ENCODE data around the gene RNU4-1. TPM values are rescaled to one million over a fixed set of nuclear protein-coding genes. Genes with fewer than 3 reads are reported as not detected.

RNU4-1 gene
- total and polyA plus RNA-seq, 2 donors from 2014 or later, result 3,016 TPM; not detected in 1

- Histone ChIP-seq H3K36me3 (ENCODE audit: control insufficient read depth in 2 of 3, insufficient read depth in 3 of 3, low read length in 3 of 3) (no peaks in the 10 kb centered on the region), H3K9me3 (ENCODE audit: control insufficient read depth in 2 of 3, insufficient read depth in 1 of 3, low read length in 3 of 3) (no peaks in the 10 kb centered on the region), H3K4me1 (ENCODE audit: control insufficient read depth in 2 of 3, insufficient read depth in 2 of 3, low read depth in 1 of 3, low read length in 3 of 3) (peaks cover 7 to 37% (median 37%) of the 10 kb centered on the region in 3 donors), H3K27me3 (ENCODE audit: control insufficient read depth, insufficient read depth, low read length) (no peaks in the 10 kb centered on the region), H3K9ac (ENCODE audit: low read length in 3 of 3) (peak overlapping the region; percentile 9 to 93 (median 90)), H3K4me3 (ENCODE audit: low read length in 3 of 3) (peak overlapping the region; percentile 56 to 85 (median 80)), H3K27ac (ENCODE audit: low read depth in 2 of 2, low read length in 2 of 2) (peak overlapping the region; percentile 92 to 96)
- DNase-seq (peak in 1 of 5 donors; percentile 80), FAIRE-seq (no peak)
- TF ChIP-seq CTCF (IDR thresholded peaks at IDR 0.05; ENCODE audit: borderline replicate concordance, extremely low read depth, insufficient read depth), result no peak
- intact Hi-C loops (cut with DNase I), result loop anchor here (5.0 kb wide), 1 partner anchor 38 kb away; no protein-coding TSS in a partner anchor
Observed at GRCh38 chr12:120264904-120265472, 28.0 kb downstream of the RNU4-1 start.

DNA sequence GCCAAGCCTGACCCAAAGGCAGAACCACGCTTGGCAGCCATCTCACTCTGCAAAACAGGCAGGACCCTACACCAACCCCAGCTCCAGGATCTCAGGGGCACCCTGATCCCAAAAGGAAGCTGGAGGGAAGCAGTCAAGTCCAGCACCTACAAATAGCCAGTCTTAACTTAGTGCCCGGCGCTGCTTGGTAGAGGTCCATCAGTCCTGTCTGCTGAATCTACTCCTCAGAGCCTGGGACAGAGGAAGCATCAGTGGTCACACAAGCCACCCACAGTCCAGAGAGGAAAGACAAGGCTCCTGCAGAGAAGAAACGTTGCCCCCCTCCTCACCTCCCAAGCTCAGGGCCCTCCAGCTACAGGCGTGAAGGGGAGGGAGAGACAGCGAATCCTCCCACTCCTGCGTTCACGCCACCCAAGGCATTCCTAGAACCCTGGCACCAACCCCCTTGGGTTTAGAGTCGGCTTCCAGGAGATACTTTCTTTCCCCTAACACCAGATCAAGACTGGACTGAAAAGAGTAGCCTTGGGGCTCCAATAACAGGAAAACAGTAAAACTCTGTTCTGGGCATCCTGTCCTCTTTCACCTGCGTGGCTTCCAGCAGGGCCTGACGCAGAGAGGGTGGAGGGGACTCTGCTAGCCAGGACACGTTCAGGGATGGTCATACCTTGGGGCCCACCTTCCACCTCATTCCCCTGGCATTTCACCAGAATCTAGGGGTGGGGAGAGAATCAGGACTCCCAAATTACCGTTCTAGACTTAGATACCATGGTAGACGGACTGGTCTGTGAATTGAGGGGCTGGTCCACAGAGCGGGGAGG is 28.7 kb downstream of the RNU4-1 start:
- peak overlapping the region; percentile 9 to 93 (median 90) for H3K9ac ChIP-seq (ENCODE audit: low read length in 3 of 3)
- H3K36me3 ChIP-seq (ENCODE audit: control insufficient read depth in 2 of 3, insufficient read depth in 3 of 3, low read length in 3 of 3), result no peaks in the 10 kb centered on the region
- peak overlapping the region; percentile 92 to 96 for H3K27ac ChIP-seq (ENCODE audit: low read depth in 2 of 2, low read length in 2 of 2)
- DNase-seq (peak in 3 of 5 donors; percentile 26 to 60 (median 39)), FAIRE-seq (no peak)
- no peaks in the 10 kb centered on the region for H3K9me3 ChIP-seq (ENCODE audit: control insufficient read depth in 2 of 3, insufficient read depth in 1 of 3, low read length in 3 of 3)
- peaks cover 7 to 44% (median 42%) of the 10 kb centered on the region in 3 donors for H3K4me1 ChIP-seq (ENCODE audit: control insufficient read depth in 2 of 3, insufficient read depth in 2 of 3, low read depth in 1 of 3, low read length in 3 of 3)
- peak overlapping the region; percentile 56 to 85 (median 80) for H3K4me3 ChIP-seq (ENCODE audit: low read length in 3 of 3)
- intact Hi-C loops (cut with DNase I), result loop anchor here (5.0 kb wide), 1 partner anchor 37 kb away; no protein-coding TSS in a partner anchor
- no peak for TF ChIP-seq CTCF (IDR thresholded peaks at IDR 0.05; ENCODE audit: borderline replicate concordance, extremely low read depth, insufficient read depth)
- H3K27me3 ChIP-seq (ENCODE audit: control insufficient read depth, insufficient read depth, low read length), result no peaks in the 10 kb centered on the region

- Histone ChIP-seq H3K27ac (ENCODE audit: low read depth in 2 of 2, low read length in 2 of 2) (peak overlapping the region; percentile 92 to 96), H3K36me3 (ENCODE audit: control insufficient read depth in 2 of 3, insufficient read depth in 3 of 3, low read length in 3 of 3) (no peaks in the 10 kb centered on the region), H3K27me3 (ENCODE audit: control insufficient read depth, insufficient read depth, low read length) (no peaks in the 10 kb centered on the region), H3K4me3 (ENCODE audit: low read length in 3 of 3) (peak overlapping the region; percentile 31 to 85 (median 80)), H3K9me3 (ENCODE audit: control insufficient read depth in 2 of 3, insufficient read depth in 1 of 3, low read length in 3 of 3) (no peaks in the 10 kb centered on the region), H3K9ac (ENCODE audit: low read length in 3 of 3) (peak overlapping the region in 2 of 3 donors; percentile 90 to 93), H3K4me1 (ENCODE audit: control insufficient read depth in 2 of 3, insufficient read depth in 2 of 3, low read depth in 1 of 3, low read length in 3 of 3) (peaks cover 7 to 45% (median 42%) of the 10 kb centered on the region in 3 donors)
- intact Hi-C loops (cut with DNase I), result loop anchor here (5.0 kb wide), 1 partner anchor 36 kb away; no protein-coding TSS in a partner anchor
- no peak for DNase-seq
- no peak for FAIRE-seq
- TF ChIP-seq CTCF (IDR thresholded peaks at IDR 0.05; ENCODE audit: borderline replicate concordance, extremely low read depth, insufficient read depth), result no peak
Observed at GRCh38 chr12:120263748-120264085, 29.3 kb downstream of the RNU4-1 start.

Measured in kidney (tissue), 14 donors.